Caco-2 (cell line): Measurements from ENCODE around the gene ZNF664. TPM values are rescaled to one million over a fixed set of nuclear protein-coding genes. Genes with fewer than 3 reads are reported as not detected.

Experiments
- BruUV-seq: library from RNA; stranded (reverse); fragments of 400-500 nt; replicated peaks from 2 replicates; lab custom pipeline; 2021; lab: Mats Ljungman, UMichigan
- CTCF ChIA-PET: fragments of 300-600 bp; sonication (Branson Sonifier 250); formaldehyde crosslinking; loops from one replicate; lab custom pipeline; 2022; ENCODE audit warnings: antibody characterized with exemption; lab: Charles Lee
- POLR2A ChIA-PET: fragments of 300-600 bp; sonication (Branson Sonifier 250); formaldehyde crosslinking; loops from one replicate; lab custom pipeline; 2022; ENCODE audit warnings: antibody characterized with exemption; lab: Charles Lee
- DNase-seq, 2 experiments: peaks; one replicate each; pipeline versions ENCODE4 v3.0.0 to v3.0.0-alpha.2; 2020 to 2022
- H3K27me3 ChIP-seq: replicated peaks from 2 replicates; pipeline ENCODE4 v1.6.0; 2011; ENCODE audit warnings: low read length; ENCODE audit not compliant: control insufficient read depth, insufficient read depth
- H3K36me3 ChIP-seq: 2 replicates; pipeline ENCODE4 v1.5.1; 2011; ENCODE audit warnings: low read length; ENCODE audit not compliant: control insufficient read depth, insufficient read depth
- H3K4me1 ChIP-seq: fragments of 250-450 bp; sonication (Bioruptor Pico); 2 replicates; pipeline ENCODE4 v1.5.1; 2020; ENCODE audit warnings: mild to moderate bottlenecking
- H3K4me3 ChIP-seq: 2 replicates; pipeline ENCODE4 v1.5.1; 2011; ENCODE audit warnings: low read depth, mild to moderate bottlenecking, control low read depth, low read length
- H3K9me3 ChIP-seq: fragments of 250-450 bp; sonication (Bioruptor Pico); 2 replicates; pipeline ENCODE4 v1.5.1; 2020; ENCODE audit warnings: mild to moderate bottlenecking, moderate library complexity
- H3K27ac Mint-ChIP-seq: one replicate; pipeline ENCODE4 v1.8.0; 2022; ENCODE audit warnings: mixed read lengths; ENCODE audit not compliant: unreplicated experiment
- H3K27me3 Mint-ChIP-seq: one replicate; pipeline ENCODE4 v1.8.0; 2022; ENCODE audit warnings: mixed read lengths; ENCODE audit not compliant: insufficient read depth, unreplicated experiment
- H3K36me3 Mint-ChIP-seq: one replicate; pipeline ENCODE4 v1.8.0; 2022; ENCODE audit warnings: mild to moderate bottlenecking, mixed read lengths; ENCODE audit not compliant: insufficient read depth, unreplicated experiment
- H3K4me1 Mint-ChIP-seq: one replicate; pipeline ENCODE4 v1.8.0; 2022; ENCODE audit warnings: low read depth, mixed read lengths; ENCODE audit not compliant: unreplicated experiment
- H3K4me3 Mint-ChIP-seq: one replicate; pipeline ENCODE4 v1.8.0; 2022; ENCODE audit warnings: mild to moderate bottlenecking, moderate library complexity, mixed read lengths; ENCODE audit not compliant: unreplicated experiment
- H3K9me3 Mint-ChIP-seq: one replicate; pipeline ENCODE4 v1.8.0; 2022; ENCODE audit warnings: mixed read lengths; ENCODE audit not compliant: unreplicated experiment
- CTCF ChIP-seq, 2 experiments: fragments of 200-600 bp in 1 of 2; IDR thresholded peaks; 1 replicate in 1 of 2; 2 replicates in 1 of 2; pipeline versions ENCODE4 v1.5.1 to v1.8.0; 2011 to 2022; ENCODE audit warnings: antibody characterized with exemption in 1 of 2, control low read depth in 1 of 2, inconsistent platforms in 1 of 2, low read depth in 1 of 2, low read length in 1 of 2, mild to moderate bottlenecking in 1 of 2, moderate library complexity in 1 of 2; ENCODE audit not compliant: insufficient read depth in 1 of 2, severe bottlenecking in 1 of 2, unreplicated experiment in 1 of 2
- intact Hi-C: fragments of 100-400 bp; cut with micrococcal nuclease; formaldehyde crosslinking; loops from one replicate; pipeline ENCODE4 v1.10.0; 2022; ENCODE audit not compliant: unreplicated experiment
- total RNA-seq: library from RNA; stranded (reverse); gene quantifications from 2 replicates; pipeline ENCODE4 v1.2.3, GENCODE V29; 2022

The ZNF664 gene
- total RNA-seq, 1 experiment from 2014 or later, result 117 TPM

GRCh38 chr12:124037331-124037730, 64.3 kb downstream of the ZNF664 start:
- Histone ChIP-seq H3K4me3 (no peak overlapping the region), H3K4me1 (peaks cover 10% of the 10 kb centered on the region), H3K9me3 (no peaks in the 10 kb centered on the region), H3K27me3 (no peaks in the 10 kb centered on the region), H3K36me3 (no peaks in the 10 kb centered on the region)
- Mint-ChIP-seq H3K27ac (no peak overlapping the region), H3K27me3 (no peaks in the 10 kb centered on the region), H3K4me1 (peaks cover 19% of the 10 kb centered on the region), H3K36me3 (no peaks in the 10 kb centered on the region), H3K9me3 (no peaks in the 10 kb centered on the region), H3K4me3 (no peak overlapping the region)
- ChIA-PET CTCF (interaction anchor here (1.6 kb wide), 2 partner anchors 283 to 734 kb away, joined by 4 to 5 read pairs; no protein-coding TSS in a partner anchor), POLR2A (no interaction called here)
- DNase-seq, result no peak
- intact Hi-C loops, result loop anchor here (2.0 kb wide), 1 partner anchor 187 kb away; no protein-coding TSS in a partner anchor
- no peak for TF ChIP-seq CTCF (IDR thresholded peaks at IDR 0.05; ENCODE audit: insufficient read depth in 1 of 2, low read depth in 1 of 2, low read length in 1 of 2, severe bottlenecking in 1 of 2, unreplicated experiment in 1 of 2)
- no TSS peak for BruUV-seq

- CTCF ChIA-PET, result no interaction called here
- H3K36me3 Mint-ChIP-seq, result no peaks in the 10 kb centered on the region
- DNase-seq, result no peak
- no peaks in the 10 kb centered on the region for H3K36me3 ChIP-seq
- no peak for TF ChIP-seq CTCF (IDR thresholded peaks at IDR 0.05; ENCODE audit: insufficient read depth in 1 of 2, low read depth in 1 of 2, low read length in 1 of 2, severe bottlenecking in 1 of 2, unreplicated experiment in 1 of 2)
- H3K27me3 Mint-ChIP-seq, result no peaks in the 10 kb centered on the region
- H3K4me1 Mint-ChIP-seq, result peaks cover 21% of the 10 kb centered on the region
- no peak overlapping the region for H3K27ac Mint-ChIP-seq
- peaks cover 10% of the 10 kb centered on the region for H3K4me1 ChIP-seq
- POLR2A ChIA-PET, result no interaction called here
- H3K9me3 Mint-ChIP-seq, result no peaks in the 10 kb centered on the region
- H3K4me3 ChIP-seq, result no peak overlapping the region
- no TSS peak for BruUV-seq
- H3K9me3 ChIP-seq, result no peaks in the 10 kb centered on the region
- H3K4me3 Mint-ChIP-seq, result no peak overlapping the region
- H3K27me3 ChIP-seq, result no peaks in the 10 kb centered on the region
- intact Hi-C loops, result no loop called here
These were observed 66.3 kb downstream of the ZNF664 start for GRCh38 chr12:124039276-124039675.

GRCh38 chr12:124040291-124040690, 67.3 kb downstream of the ZNF664 start:
- CTCF ChIA-PET, result no interaction called here
- H3K27ac Mint-ChIP-seq, result no peak overlapping the region
- intact Hi-C loops, result no loop called here
- no peaks in the 10 kb centered on the region for H3K36me3 ChIP-seq
- H3K9me3 ChIP-seq, result no peaks in the 10 kb centered on the region
- H3K4me1 Mint-ChIP-seq, result peaks cover 21% of the 10 kb centered on the region
- no peaks in the 10 kb centered on the region for H3K36me3 Mint-ChIP-seq
- no peaks in the 10 kb centered on the region for H3K27me3 Mint-ChIP-seq
- DNase-seq, result no peak
- H3K4me1 ChIP-seq, result peaks cover 10% of the 10 kb centered on the region
- no peak overlapping the region for H3K4me3 Mint-ChIP-seq
- no peak for TF ChIP-seq CTCF (IDR thresholded peaks at IDR 0.05; ENCODE audit: insufficient read depth in 1 of 2, low read depth in 1 of 2, low read length in 1 of 2, severe bottlenecking in 1 of 2, unreplicated experiment in 1 of 2)
- no peaks in the 10 kb centered on the region for H3K9me3 Mint-ChIP-seq
- no TSS peak for BruUV-seq
- no peak overlapping the region for H3K4me3 ChIP-seq
- POLR2A ChIA-PET, result no interaction called here
- no peaks in the 10 kb centered on the region for H3K27me3 ChIP-seq
